NCI-H510A treated with DMSO at 0.1 percent for 48 hours (cell line): ENCODE data around the gene PGAM5.

Source experiments
- DNase-seq: peaks from one replicate; lab custom pipeline; 2025; lab: John Stamatoyannopoulos, UW

PGAM5 gene

DNA sequence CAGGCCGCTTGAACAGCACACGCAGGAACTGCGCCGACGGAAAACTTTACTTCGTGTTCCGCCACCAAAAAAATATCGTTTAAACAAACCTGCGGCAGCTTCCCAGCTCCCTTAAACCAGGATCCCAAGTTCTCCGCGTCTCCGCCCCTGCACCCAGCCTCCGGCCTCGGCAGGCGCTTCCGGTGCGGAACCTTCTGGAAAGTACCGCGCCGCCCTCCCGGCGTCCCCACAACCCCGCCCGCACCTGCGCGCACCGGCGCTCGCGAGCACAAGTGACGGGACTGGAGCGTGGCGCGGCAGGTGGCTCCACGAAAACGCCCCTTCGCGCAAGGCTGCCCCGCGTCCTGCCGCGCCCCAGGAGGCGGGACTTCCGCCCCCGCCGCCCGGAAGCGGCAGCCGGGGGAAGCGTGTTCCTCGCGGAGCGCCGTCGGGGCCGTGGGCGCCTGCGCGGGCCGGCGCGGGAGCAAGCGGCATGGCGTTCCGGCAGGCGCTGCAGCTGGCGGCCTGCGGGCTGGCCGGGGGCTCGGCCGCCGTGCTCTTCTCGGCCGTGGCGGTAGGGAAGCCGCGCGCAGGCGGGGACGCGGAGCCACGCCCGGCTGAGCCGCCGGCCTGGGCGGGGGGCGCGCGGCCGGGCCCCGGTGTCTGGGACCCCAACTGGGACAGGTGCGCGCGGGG lies at the start of gene PGAM5:
Gene PGAM5 (plus strand): TSS at position 438 of the 675 bp plus-strand sequence. CDS start 35 bp downstream, at position 473.
- DNase-seq: peak; percentile 80

DNA sequence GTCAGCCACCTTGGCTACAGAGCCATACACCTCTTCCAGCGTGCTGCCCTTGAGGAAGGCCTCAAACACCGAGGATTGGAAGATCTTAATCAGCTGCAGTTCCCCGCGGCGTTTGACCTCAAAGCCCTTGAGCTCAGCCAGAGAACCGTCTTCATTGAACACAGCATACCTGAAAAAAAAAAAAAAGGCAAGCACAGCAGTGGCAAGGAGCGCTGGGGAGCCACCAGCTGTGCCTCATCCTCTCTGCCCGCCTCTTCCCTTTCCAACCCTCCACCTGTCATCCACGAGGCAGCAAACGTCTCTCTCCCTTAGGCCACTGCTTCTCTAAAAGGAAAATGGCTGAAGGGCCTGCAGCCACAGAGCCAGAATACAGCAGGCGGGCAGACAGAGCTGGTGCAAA lies 49.6 kb upstream of the PGAM5 start:
- DNase-seq: no peak

DNA sequence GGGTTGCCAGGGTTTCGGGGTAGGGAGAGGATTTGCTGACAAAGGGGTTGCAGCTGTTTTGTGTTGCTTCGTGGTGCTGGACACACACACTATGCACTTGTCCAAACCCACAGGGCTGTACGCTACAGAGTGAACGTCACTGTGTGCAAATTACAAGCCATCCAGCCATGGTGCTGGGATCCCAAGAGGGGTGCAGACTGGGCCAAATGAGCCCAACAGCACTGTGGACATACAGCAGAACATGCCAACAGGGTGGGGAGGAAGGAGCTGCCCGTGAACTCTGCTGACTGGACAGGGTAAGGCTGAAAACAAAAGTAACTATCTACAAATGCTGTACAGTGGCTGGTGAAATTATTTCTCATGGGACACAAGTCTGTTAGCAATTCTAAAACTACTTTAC lies 48.7 kb upstream of the PGAM5 start:
- DNase-seq: no peak

DNA sequence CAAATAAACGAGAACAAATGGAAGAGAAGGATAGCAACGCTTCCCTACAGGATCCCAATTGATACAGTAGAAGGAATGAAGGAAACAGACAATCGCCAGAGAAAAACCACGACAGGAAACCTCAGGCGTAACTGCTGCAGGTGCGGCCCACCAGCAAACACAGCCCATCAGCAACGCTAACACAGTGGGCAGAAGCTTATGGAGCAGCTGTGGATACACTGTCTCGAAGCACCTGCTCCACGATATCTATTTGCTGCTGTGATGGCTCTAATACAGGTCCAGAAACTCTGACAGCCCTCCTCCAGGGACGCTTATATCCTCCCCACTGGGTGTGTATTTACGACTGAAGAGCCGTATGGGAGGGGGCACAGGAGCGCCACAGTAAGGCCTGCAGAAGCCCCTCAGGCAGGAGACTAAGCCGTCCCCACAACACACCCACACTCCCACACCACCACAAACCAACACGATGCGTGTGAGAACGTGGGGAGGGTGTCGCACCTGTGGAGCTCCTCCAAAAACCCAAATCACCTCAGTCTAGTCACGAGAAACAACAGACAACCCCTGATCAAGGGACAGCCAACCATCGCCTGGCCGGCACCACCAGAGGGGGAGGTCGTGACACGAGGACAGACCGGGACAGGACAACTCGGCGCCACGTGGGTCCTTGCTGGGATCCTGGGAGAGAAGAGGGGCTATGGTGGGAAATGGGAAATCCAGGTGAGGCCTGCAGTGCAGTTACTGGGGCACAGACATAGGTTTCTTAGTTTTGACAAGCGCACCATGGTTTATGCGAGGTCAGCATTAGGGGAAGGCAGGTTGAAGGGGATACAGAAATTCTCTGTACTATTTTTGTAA lies 47.5 kb upstream of the PGAM5 start:
- DNase-seq: no peak

DNA sequence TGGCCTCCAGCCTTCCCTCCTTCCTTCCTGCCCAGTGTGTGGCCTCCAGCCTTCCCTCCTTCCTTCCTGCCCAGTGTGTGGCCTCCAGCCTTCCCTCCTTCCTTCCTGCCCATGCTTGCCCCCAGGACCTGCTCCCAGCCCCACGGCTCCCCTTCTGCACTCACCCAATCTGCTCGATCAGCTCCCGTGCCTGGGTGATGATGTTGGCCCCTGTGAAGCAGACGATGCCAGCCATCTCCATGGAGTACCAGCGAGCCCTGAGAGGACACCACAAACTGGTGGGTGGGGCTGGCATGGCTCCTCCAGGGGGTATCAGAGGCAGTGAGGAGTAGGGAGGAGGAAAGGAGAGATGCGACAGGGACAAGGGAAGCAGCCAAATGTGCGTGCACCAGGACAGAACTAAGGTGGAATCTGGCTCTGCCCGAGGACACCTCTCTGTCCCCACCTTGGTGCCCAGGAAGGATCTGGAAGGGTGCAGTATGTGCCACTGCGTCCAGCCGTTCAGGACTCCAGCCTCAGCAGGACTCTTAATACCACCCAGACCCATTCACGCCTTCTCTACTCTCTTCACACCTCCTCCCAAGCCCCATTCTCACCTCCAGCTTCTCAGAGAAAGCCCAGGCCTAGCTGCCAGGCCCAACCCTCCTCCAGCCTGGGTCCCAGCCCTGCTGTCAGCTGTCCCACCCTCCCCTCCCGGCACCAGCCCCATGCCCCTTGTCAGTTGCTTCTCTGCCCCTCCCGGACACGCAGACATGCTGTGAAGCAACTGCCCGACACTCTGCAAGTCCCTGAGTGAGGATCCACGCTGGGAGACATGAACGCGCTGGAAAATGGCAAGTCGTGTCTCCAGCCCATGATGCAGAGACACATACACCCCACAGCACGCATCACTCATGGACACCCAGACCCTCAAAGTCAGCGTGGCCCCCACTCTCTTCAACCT lies 46.2 kb upstream of the PGAM5 start:
- DNase-seq: no peak

DNA sequence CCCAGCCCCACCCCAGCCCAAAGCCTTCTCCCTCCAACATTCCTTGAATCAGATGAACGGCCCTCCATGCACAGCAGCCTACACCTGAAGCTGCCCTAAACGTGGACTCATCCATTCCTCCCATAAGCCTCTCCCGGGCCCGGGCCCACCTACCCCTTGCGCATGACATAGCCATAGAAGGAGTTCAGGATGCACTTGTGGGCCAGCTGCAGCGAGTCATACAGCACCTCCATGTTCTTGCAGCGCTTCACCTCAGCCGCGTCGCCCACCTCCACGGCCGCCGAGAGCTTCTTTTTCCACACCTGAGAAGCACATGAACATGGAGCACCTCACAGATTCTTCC lies 45.5 kb upstream of the PGAM5 start:
- no peak for DNase-seq

DNA sequence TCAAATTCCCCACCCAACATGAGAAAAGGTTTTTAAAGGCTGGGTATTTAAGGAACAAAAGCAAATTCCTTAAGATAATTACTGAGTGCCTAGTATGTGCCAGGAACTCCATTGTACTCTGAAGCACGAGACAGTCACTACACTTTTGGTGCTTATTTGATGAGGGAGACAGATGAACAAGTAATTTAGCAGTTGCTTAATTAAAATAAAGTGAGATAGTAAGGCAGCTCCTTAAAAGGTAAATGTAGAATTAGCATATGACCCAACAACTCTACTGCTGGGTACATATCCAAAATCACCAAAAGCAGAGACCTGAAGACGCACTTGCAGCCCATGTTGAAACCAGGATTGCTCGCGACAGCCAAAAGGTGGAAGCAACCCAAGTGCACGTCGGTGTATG lies 44.8 kb upstream of the PGAM5 start:
- DNase-seq: no peak

DNA sequence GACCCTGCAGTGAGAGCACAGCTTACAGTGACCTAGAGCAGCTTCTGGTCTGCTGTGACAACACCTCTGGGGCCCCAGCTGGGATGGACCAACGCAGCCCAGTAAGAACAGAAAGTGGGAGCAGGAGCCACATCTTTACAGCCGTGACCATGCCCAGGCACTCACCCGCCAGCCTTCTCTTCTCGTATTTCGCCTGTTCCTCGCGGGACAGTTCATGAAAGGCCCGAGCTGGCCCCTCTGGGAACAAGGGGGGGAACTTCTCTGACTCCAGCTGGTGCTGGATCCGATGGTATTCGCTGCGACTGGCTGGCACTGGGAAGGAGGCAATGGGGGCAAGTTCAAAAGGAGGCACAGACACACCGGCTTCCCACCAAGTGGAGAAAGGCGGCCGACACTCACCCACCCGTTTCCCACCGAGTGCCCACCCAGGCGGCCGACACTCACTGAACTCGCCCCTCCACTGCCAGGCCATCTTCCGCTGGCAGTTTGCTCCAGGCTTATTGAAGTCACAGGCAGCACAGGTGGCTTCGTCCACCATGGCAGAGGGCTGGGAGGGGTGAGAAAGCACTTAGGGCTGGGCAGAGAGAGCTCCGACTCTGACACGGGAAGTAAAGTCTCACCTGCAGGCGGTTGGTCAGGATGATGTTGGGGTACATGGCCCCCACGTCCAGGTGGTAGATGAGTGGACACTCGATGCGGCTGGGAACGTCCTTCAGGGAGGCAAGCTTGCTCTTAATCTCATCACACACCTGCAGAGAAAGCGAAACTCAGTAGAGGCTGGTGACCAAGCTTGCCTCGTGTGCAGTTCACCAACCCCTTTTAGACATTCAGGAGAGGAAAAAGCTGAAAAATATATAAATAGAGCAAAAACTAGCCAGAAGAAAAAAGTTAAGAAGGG lies 42.2 kb upstream of the PGAM5 start:
- no peak for DNase-seq

DNA sequence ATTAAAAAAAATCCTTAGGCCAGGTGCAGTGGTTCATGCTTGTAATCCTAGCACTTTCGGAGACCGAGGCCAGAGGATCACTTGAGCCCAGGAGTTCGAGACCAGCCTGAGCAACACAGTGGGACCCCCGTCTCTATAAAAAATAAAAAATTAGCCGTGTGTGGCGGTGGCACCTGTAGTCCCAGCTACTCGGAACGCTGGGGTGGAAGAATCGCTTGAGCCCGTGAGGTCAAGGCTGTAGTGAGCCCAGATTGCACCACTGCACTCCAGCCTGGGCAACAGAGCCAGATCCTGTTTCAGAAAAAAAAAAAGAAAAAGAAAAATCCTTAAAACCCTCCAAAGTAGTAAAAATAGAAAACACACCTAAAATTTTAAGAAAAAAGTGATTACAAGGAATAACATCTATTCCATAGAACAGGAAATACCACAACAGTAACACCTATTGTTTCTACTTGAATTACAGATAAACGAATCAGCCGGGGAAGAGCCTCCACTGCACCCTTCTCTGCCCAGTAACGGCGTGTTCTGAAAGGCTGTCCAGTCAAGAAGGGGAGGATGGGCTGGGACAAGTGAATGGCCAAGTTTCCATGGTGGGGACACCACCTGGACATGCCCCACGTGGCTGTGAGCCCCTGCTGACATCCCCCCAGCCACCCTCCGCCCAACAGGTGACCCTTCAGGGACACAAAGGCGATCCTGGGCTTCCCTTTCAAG lies 41.3 kb upstream of the PGAM5 start:
- no peak for DNase-seq

DNA sequence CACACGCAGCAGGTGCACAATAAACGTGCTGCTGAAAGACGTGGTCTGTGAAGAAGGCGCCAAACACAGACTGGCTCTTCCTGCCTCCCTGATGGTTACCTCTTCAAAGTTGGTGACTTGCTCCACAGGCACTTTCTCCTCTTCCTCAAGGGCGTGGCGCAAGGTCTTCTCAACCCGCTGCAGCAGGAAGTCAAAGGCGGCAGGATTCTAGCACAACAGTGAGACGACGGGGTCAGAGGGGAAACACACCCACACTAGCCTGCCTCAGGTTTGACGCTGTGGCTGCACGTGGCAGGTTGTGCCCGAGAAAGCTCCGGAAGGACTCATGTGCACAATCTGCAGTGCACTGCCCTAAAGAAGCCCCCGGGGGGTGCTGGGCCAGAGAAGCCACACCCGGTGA lies 38.5 kb upstream of the PGAM5 start:
- DNase-seq: no peak

DNA sequence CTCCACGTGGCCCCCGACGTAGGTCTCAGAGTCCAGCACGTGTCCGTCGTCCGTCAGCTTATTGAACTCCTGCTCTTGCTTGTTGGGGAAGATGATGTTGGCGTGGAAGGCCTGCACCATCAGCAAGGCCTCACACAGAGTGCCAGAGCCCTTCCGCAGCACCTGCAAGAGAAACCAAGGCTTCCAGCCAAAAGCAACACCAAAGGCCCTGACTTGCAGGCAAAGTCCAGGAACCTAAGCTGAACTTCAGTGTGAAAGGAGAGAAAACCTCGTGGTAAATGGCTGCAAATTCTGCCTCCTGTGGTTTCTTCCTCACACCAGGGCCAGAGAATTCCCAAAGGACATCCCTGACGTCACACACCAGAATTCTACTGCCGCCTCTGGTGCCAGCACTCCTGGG lies 38.0 kb upstream of the PGAM5 start:
- DNase-seq: no peak

DNA sequence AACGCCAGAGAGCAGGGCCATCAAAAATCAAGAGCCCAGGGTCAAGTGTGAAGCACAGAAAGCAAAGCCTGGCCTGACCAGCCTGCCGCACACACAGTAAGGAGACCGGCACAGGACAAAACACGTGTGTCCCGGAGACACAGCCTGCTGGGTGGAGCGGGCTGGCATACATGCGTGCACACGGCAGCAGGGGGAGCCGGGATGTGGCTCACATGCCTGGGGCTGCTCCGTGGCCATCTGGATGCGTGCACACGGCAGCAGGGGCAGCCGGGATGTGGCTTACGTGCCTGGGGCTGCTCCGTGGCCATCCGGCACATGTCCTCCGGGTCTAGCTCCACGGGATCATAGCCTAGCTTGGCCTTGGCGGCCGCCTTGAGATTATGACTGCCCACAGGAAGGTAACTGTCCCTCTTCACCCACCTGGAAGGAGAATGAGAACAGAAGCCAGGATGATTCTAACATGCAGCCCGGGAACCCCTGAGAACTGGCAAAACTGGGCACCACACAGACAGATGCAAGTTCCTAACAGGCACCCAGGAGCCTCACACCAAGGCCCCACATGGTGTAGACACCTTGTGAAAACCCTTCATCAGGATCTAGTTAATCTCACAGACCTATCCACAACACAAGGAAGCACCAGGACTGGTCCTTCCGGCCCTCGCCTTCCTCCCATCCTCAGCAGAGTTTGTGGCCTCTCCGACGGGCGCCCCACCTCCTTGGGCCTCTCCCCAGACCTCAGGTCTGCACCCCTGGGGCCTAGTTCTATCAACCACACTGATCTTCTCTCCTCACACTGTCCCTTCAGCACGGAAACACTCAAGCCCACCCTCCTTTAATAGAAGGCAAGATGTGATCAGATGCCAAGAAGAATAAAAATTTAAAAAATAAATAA lies 37.1 kb upstream of the PGAM5 start:
- DNase-seq: no peak

DNA sequence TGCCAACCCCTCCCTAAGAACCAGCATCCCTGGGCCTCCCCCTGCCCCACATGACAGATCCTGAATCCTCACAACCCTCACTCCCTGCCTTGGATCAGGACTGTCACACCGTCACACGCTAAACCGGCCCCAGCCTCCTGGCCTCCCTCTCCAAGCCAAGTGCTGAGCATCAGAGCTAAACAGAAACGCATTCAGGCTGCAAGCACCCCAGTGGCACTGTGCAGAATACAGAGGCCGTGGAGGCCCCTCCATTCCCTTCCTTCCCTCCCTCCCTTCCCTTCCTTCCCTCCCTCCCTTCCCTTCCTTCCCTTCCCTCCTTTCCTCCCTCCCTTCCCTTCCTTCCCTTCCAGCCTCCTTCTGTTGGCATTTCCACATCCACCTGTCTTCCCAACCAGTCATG lies 36.1 kb upstream of the PGAM5 start:
- DNase-seq: no peak

DNA sequence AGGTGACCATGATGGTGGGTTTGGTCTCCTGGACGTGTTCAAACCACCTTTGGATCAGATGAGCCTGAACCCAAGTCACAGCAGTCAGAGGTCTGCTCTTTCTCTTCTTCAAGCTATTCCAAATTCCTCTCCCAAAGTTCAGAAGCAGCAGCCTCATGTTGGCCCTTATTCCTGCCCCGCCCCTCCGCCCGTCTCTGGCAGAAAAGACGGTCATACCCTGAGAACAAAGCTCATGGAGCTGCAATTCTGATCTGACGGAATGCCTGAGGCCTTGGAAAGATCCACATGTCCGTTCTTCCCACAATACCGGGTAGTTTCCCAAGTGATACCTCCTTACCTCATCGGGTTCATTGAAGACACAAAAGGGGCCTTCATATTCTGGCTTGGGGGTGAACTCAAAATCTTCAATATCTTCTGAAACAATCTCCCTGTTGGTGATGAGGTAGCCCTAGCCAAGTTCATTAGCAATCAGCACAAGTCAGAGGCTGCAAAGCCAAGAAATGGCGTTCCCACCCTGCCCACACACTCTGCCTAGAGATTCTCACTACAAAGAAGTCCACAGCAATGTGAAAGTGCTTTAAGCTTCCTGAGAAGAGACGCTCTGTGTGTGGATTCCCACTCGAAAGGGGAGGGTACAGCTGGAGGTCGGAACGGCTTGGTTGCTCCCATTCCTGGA lies 34.7 kb upstream of the PGAM5 start:
- DNase-seq: no peak

DNA sequence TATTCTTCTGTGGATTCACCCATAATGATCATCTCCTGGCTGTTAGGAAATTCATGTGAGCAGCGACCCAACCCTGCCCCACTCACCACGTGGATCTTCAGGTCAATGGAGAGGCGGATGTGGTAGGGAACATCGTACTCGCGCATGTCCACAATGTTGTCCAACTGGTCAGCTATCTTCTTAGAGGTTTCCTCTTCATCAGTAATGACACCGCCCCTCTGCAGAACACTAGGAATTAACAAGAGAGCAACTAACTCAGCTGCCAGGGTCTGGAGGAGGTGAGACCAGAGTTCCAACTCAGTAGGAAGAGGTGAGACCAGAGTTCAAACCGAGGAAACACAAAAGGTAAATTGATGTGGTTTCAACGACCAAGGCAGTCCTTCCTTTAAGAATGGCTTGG lies 33.1 kb upstream of the PGAM5 start:
- no peak for DNase-seq

DNA sequence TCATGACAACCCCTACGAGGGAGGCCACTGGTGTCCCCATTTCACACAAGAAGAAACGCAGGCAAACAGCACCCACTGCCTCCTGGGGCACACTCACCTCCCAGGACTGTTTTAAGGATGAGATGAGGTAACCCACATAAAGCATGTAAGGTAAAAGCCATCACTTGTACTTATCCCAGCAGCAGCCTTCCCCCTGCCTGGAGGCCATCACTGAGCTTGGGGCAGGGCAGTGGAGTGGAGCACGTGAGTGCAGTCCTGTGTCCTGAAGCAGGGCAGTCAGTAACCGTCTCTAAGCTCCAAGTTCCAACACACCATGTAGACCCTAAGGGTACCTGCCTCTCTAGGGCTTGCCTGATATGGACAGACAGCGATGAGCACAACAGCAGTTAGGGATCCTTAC lies 25.2 kb upstream of the PGAM5 start:
- no peak for DNase-seq

DNA sequence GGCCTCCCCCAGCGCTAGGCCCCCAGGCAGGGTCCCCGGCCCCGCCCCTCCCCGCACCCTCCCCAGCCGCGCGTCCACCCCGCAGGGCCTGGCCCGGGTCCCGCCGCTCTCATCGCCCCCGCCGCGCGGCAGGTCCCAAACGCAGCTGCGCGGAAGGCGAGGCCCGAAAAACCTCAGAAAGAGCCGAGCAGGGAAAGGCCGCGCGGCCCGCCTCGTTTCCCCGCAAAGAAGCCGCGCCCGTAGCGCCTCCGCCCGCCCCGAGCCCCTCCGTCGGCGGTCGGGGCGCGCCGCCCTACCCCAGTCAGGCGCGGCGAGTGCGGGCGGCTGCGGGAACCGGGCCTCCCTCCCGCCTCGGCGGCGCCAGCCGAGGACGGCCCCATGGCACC lies 23.8 kb upstream of the PGAM5 start:
- no peak for DNase-seq

DNA sequence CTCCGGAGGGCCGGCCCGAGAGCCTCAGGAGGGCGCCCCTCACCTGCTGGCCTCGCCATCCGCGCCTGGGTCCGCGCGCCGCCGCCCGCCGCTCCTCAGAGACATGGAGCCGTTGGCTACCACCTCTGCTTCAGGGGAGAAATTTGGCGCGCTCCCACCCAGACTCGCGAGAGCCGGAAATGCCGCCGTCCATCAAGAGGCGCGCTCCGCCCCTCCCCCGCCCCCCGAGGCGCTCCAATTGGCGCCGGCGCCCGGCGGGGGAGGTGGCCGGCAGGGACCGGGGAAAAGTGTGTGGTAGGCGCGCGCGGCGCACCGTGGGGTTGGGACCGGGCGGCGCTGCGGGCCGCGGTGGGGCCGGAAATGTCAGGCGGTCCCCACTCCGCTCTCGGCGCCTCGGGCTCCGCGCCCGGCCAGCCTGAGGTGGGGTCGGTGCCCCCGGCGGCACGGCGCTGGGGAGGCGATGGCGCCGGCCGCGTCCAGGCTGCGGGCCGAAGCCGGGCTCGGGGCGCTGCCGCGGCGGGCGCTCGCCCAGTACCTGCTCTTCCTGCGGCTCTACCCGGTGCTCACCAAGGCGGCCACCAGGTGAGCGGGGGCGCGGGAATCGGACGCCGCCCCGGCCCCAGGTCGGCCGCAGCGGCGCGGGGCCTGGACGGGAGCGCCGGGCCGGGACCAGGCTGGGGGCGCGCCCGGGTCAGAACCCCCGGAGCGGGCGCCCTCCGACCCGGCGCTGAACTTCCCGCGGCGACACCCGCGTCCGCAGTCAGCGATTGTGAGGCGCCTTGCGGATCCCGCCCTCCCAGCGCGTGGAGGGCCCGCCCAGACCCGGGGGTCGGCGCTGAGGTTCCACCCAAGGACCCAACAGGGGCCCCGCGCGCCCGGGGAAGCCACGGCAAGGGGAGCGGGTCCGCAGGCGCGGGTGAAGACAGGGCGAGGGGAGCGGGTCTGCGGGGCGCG lies 23.2 kb upstream of the PGAM5 start, which contains the start of the genes POLE and PXMP2:
Gene POLE (minus strand): TSS at position 132 of the 954 bp plus-strand sequence. CDS start 27 bp downstream, at position 105.
Gene PXMP2 (plus strand): TSS at position 377 of the 954 bp plus-strand sequence. CDS start 84 bp downstream, at position 461.
- DNase-seq: peak; percentile 95
